GM23338 (cell line): ENCODE results near the gene TDO2. TPM values are rescaled to one million over a fixed set of nuclear protein-coding genes. Genes with fewer than 3 reads are reported as not detected.

ENCODE experiments used
- ATAC-seq: fragments of 200-7000 bp; cut with Tn5 transposase; 3 replicates; pipeline ENCODE4 v1.9.1; 2020
- DNase-seq: peaks from one replicate; pipeline ENCODE4 v3.0.0-alpha.2; 2015; ENCODE audit warnings: low spot score
- H2AFZ ChIP-seq: fragments of 200-600 bp; sonication (generic); 2 replicates; pipeline ENCODE4 v1.8.0; 2016; ENCODE audit warnings: antibody characterized with exemption, mild to moderate bottlenecking, moderate library complexity
- H3F3A ChIP-seq: fragments of 200-600 bp; sonication (generic); replicated peaks from 2 replicates; pipeline ENCODE4 v1.8.0; 2017; ENCODE audit warnings: antibody characterized with exemption, mixed run types, low read depth
- H3K27ac ChIP-seq: fragments of 200-600 bp; sonication (generic); 2 replicates; pipeline ENCODE4 v1.6.1; 2016; ENCODE audit warnings: low read depth
- H3K27me3 ChIP-seq: fragments of 200-600 bp; sonication (generic); 2 replicates; pipeline ENCODE4 v1.8.0; 2016; ENCODE audit warnings: mild to moderate bottlenecking, mixed run types, moderate library complexity; ENCODE audit not compliant: insufficient read depth
- H3K36me3 ChIP-seq: fragments of 200-600 bp; sonication (generic); 2 replicates; pipeline ENCODE4 v1.8.0; 2016; ENCODE audit warnings: mild to moderate bottlenecking; ENCODE audit not compliant: insufficient read depth
- H3K4me1 ChIP-seq: fragments of 200-600 bp; sonication (generic); 2 replicates; pipeline ENCODE4 v1.8.0; 2016; ENCODE audit warnings: mild to moderate bottlenecking, moderate library complexity; ENCODE audit not compliant: insufficient read depth
- H3K4me2 ChIP-seq: fragments of 200-600 bp; sonication (generic); 2 replicates; pipeline ENCODE4 v1.7.1; 2017; ENCODE audit warnings: mixed run types
- H3K4me3 ChIP-seq: fragments of 200-600 bp; sonication (generic); 2 replicates; pipeline ENCODE4 v1.6.1; 2016; ENCODE audit warnings: mixed run types
- H3K79me2 ChIP-seq: fragments of 200-600 bp; sonication (generic); replicated peaks from 2 replicates; pipeline ENCODE4 v1.8.0; 2017; ENCODE audit warnings: mild to moderate bottlenecking; ENCODE audit not compliant: insufficient read depth
- H3K9me2 ChIP-seq: fragments of 200-600 bp; sonication (generic); 2 replicates; pipeline ENCODE4 v1.8.0; 2017; ENCODE audit not compliant: insufficient read depth
- H4K20me1 ChIP-seq: fragments of 200-600 bp; sonication (generic); replicated peaks from 2 replicates; pipeline ENCODE4 v1.8.0; 2017; ENCODE audit warnings: mild to moderate bottlenecking; ENCODE audit not compliant: insufficient read depth
- H3K27ac Mint-ChIP-seq: 2 replicates; pipeline ENCODE4 v1.8.0; 2020; ENCODE audit warnings: inconsistent platforms, mild to moderate bottlenecking, moderate library complexity, mixed read lengths
- H3K27me3 Mint-ChIP-seq: 3 replicates; pipeline ENCODE4 v1.8.0; 2022; ENCODE audit warnings: low read depth, mild to moderate bottlenecking, moderate library complexity, mixed read lengths, inconsistent platforms; ENCODE audit not compliant: insufficient read depth, poor library complexity
- H3K36me3 Mint-ChIP-seq: 3 replicates; pipeline ENCODE4 v1.8.0; 2021; ENCODE audit warnings: low read depth, mild to moderate bottlenecking, inconsistent platforms, moderate library complexity, mixed read lengths
- H3K4me1 Mint-ChIP-seq: 3 replicates; pipeline ENCODE4 v1.8.0; 2020; ENCODE audit warnings: mild to moderate bottlenecking, inconsistent platforms, mixed read lengths
- H3K4me3 Mint-ChIP-seq: 3 replicates; pipeline ENCODE4 v1.8.0; 2021; ENCODE audit warnings: moderate library complexity, mild to moderate bottlenecking, inconsistent platforms, mixed read lengths
- H3K9me3 Mint-ChIP-seq: 3 replicates; pipeline ENCODE4 v1.8.0; 2020; ENCODE audit warnings: moderate library complexity, mild to moderate bottlenecking, inconsistent platforms, mixed read lengths
- EZH2 ChIP-seq: fragments of 200-600 bp; sonication (generic); IDR thresholded peaks from one replicate; pipeline ENCODE4 v1.8.0; 2017; ENCODE audit warnings: antibody characterized with exemption, mild to moderate bottlenecking, low read depth; ENCODE audit not compliant: unreplicated experiment
- EZH2phosphoT487 ChIP-seq: fragments of 200-600 bp; sonication (generic); IDR thresholded peaks from one replicate; pipeline ENCODE4 v1.8.1; 2018; ENCODE audit warnings: antibody characterized with exemption; ENCODE audit not compliant: unreplicated experiment
- JUNB ChIP-seq: IDR thresholded peaks from one replicate; pipeline ENCODE4 v1.6.1; 2016; ENCODE audit warnings: antibody characterized with exemption; ENCODE audit not compliant: unreplicated experiment
- NANOG ChIP-seq: IDR thresholded peaks from 2 replicates; pipeline ENCODE4 v1.6.1; 2016; ENCODE audit warnings: antibody characterized with exemption, borderline replicate concordance
- POLR2AphosphoS5 ChIP-seq: IDR thresholded peaks from 2 replicates; pipeline ENCODE4 v1.6.1; 2016; ENCODE audit warnings: antibody characterized with exemption, low read depth
- ZNF114 ChIP-seq: fragments of 250-450 bp; sonication (Bioruptor Pico); IDR thresholded peaks from 2 replicates; pipeline ENCODE4 v1.5.0; 2020; ENCODE audit warnings: mild to moderate bottlenecking, moderate library complexity
- ZNF331 ChIP-seq: fragments of 250-450 bp; sonication (Bioruptor Pico); IDR thresholded peaks from 2 replicates; pipeline ENCODE4 v1.5.0; 2020; ENCODE audit warnings: low read depth, mild to moderate bottlenecking, moderate library complexity
- ZNF462 ChIP-seq: fragments of 250-450 bp; sonication (Bioruptor Pico); IDR thresholded peaks from 2 replicates; pipeline ENCODE4 v1.5.0; 2020; ENCODE audit warnings: mild to moderate bottlenecking, moderate library complexity
- polyA plus RNA-seq: library from polyadenylated mRNA; unstranded; fragments of >200 nt; fragmentation: Nextera tagmentation; extraction: Ambion mirVana; gene quantifications from 2 replicates; pipeline ENCODE4 v1.2.1, GENCODE V29; 2016
- total RNA-seq: library from RNA; depleted of rRNA; stranded (reverse); fragments of >200 nt; shearing (Covaris generic); gene quantifications from 2 replicates; pipeline ENCODE4 v1.2.3, GENCODE V29; 2014
- TF ChIP-seq, protein P1 (sequence below), 2 experiments: fragments of 200-600 bp in 1 of 2; sonication (generic) in 1 of 2; conservative IDR thresholded peaks; 2 replicates each; pipeline versions ENCODE4 v1.5.1 to v1.6.1; 2016 to 2017; ENCODE audit warnings: antibody characterized with exemption in 2 of 2, low read depth in 2 of 2, mild to moderate bottlenecking in 2 of 2, moderate library complexity in 1 of 2
- TF ChIP-seq, protein P2 (sequence below): IDR thresholded peaks from one replicate; pipeline ENCODE4 v1.6.1; 2018; ENCODE audit warnings: antibody characterized with exemption; ENCODE audit not compliant: unreplicated experiment

Gene TDO2
- total and polyA plus RNA-seq, 2 experiments from 2014 or later = 0.10 TPM; not detected in 1

- Mint-ChIP-seq H3K27ac (no peak overlapping the region), H3K36me3 (no peaks in the 10 kb centered on the region), H3K9me3 (no peaks in the 10 kb centered on the region), H3K27me3 (peaks cover 2% of the 10 kb centered on the region), H3K4me1 (no peaks in the 10 kb centered on the region), H3K4me3 (no peak overlapping the region)
- H4K20me1 ChIP-seq = no peaks in the 10 kb centered on the region
- H2AFZ ChIP-seq = no peak overlapping the region
- H3K27ac ChIP-seq = no peak overlapping the region
- H3F3A ChIP-seq = no peaks in the 10 kb centered on the region
- no peaks in the 10 kb centered on the region for H3K4me1 ChIP-seq
- no peak for ATAC-seq
- H3K79me2 ChIP-seq = no peaks in the 10 kb centered on the region
- H3K27me3 ChIP-seq = no peaks in the 10 kb centered on the region
- no peak for DNase-seq
- H3K9me2 ChIP-seq = no peaks in the 10 kb centered on the region
- no peak overlapping the region for H3K4me2 ChIP-seq
- no peaks in the 10 kb centered on the region for H3K36me3 ChIP-seq
- TF ChIP-seq EZH2 (no peak), ZNF462 (no peak)
- H3K4me3 ChIP-seq = no peak overlapping the region
These were observed 37.7 kb downstream of the TDO2 start for GRCh38 chr4:155941085-155941790.

DNA sequence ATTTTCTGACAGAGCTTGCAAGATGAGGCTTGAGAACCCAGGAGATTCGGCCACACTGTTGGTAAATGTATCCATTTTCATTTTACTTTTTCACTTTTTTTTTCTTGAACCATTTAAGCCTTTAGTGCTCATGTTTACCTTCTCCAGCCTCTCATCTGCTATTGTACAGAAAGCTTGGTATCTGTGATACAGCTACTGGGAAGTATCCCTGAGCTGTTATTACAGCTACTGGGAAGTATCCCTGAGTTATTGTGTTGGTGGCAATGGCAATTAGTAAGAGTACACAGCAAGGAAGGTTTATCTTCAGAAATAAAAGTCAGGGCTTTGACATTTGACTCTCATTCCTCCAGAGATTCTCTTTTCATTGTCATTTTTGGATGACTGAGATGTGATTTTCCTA, 38.3 kb downstream of the TDO2 start:
- Mint-ChIP-seq H3K4me1 (no peaks in the 10 kb centered on the region), H3K27me3 (peaks cover 2% of the 10 kb centered on the region), H3K4me3 (no peak overlapping the region), H3K27ac (no peak overlapping the region), H3K9me3 (no peaks in the 10 kb centered on the region), H3K36me3 (no peaks in the 10 kb centered on the region)
- no peaks in the 10 kb centered on the region for H3K79me2 ChIP-seq
- no peaks in the 10 kb centered on the region for H3K4me1 ChIP-seq
- no peaks in the 10 kb centered on the region for H3K9me2 ChIP-seq
- no peak overlapping the region for H3K27ac ChIP-seq
- DNase-seq (no peak), ATAC-seq (no peak)
- no peaks in the 10 kb centered on the region for H4K20me1 ChIP-seq
- no peak overlapping the region for H3K4me2 ChIP-seq
- H3K27me3 ChIP-seq = no peaks in the 10 kb centered on the region
- no peak overlapping the region for H2AFZ ChIP-seq
- no peaks in the 10 kb centered on the region for H3F3A ChIP-seq
- H3K4me3 ChIP-seq = no peak overlapping the region
- no peaks in the 10 kb centered on the region for H3K36me3 ChIP-seq
- TF ChIP-seq, protein P1, sequence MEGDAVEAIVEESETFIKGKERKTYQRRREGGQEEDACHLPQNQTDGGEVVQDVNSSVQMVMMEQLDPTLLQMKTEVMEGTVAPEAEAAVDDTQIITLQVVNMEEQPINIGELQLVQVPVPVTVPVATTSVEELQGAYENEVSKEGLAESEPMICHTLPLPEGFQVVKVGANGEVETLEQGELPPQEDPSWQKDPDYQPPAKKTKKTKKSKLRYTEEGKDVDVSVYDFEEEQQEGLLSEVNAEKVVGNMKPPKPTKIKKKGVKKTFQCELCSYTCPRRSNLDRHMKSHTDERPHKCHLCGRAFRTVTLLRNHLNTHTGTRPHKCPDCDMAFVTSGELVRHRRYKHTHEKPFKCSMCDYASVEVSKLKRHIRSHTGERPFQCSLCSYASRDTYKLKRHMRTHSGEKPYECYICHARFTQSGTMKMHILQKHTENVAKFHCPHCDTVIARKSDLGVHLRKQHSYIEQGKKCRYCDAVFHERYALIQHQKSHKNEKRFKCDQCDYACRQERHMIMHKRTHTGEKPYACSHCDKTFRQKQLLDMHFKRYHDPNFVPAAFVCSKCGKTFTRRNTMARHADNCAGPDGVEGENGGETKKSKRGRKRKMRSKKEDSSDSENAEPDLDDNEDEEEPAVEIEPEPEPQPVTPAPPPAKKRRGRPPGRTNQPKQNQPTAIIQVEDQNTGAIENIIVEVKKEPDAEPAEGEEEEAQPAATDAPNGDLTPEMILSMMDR (conservative IDR thresholded peaks at IDR 0.05; ENCODE audit: low read depth in 2 of 2) = no peak
- TF ChIP-seq ZNF331 (CRISPR knock-in tag) (no peak), POLR2AphosphoS5 (no peak), JUNB (no peak), NANOG (no peak), EZH2phosphoT487 (no peak), EZH2 (no peak), ZNF114 (CRISPR knock-in tag) (no peak)
- TF ChIP-seq, protein P2, sequence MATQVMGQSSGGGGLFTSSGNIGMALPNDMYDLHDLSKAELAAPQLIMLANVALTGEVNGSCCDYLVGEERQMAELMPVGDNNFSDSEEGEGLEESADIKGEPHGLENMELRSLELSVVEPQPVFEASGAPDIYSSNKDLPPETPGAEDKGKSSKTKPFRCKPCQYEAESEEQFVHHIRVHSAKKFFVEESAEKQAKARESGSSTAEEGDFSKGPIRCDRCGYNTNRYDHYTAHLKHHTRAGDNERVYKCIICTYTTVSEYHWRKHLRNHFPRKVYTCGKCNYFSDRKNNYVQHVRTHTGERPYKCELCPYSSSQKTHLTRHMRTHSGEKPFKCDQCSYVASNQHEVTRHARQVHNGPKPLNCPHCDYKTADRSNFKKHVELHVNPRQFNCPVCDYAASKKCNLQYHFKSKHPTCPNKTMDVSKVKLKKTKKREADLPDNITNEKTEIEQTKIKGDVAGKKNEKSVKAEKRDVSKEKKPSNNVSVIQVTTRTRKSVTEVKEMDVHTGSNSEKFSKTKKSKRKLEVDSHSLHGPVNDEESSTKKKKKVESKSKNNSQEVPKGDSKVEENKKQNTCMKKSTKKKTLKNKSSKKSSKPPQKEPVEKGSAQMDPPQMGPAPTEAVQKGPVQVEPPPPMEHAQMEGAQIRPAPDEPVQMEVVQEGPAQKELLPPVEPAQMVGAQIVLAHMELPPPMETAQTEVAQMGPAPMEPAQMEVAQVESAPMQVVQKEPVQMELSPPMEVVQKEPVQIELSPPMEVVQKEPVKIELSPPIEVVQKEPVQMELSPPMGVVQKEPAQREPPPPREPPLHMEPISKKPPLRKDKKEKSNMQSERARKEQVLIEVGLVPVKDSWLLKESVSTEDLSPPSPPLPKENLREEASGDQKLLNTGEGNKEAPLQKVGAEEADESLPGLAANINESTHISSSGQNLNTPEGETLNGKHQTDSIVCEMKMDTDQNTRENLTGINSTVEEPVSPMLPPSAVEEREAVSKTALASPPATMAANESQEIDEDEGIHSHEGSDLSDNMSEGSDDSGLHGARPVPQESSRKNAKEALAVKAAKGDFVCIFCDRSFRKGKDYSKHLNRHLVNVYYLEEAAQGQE = no peak
